Renal cortical epithelial cell (primary cell): ENCODE data around the gene L3MBTL1. TPM values are rescaled to one million over a fixed set of nuclear protein-coding genes. Genes with fewer than 3 reads are reported as not detected.
A peak's percentile ranks its signal among the peaks of the same experiment; 100 is the strongest.

Experiments
- DNase-seq: peaks from one replicate; pipeline ENCODE4 v3.0.0-alpha.2; 2011; ENCODE audit warnings: low read depth
- total RNA-seq: library from RNA; depleted of rRNA; stranded (reverse); fragments of >200 nt; gene quantifications from 2 replicates; pipeline ENCODE4 v1.2.3, GENCODE V29; 2014

The L3MBTL1 gene
- total RNA-seq, 1 donor from 2014 or later = 10.9 TPM

DNA sequence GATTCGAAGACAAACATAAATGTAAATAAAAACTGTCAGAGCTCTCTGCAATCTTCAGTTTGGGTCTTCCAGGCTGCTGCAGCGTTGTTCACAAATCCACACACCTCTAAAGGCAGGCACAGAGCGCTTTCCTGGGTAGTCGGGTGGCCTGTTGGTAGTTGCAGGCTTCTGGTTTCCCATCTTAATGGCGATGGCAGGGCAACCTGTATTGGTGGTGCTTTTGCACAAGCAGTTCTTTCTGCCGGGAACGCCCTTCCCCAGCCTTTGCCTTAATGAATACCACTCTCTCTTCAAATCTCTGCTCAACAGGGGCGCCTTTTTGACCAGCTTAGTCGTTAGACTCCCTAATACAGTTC, 82.5 kb downstream of the L3MBTL1 start:
- DNase-seq = no peak

DNA sequence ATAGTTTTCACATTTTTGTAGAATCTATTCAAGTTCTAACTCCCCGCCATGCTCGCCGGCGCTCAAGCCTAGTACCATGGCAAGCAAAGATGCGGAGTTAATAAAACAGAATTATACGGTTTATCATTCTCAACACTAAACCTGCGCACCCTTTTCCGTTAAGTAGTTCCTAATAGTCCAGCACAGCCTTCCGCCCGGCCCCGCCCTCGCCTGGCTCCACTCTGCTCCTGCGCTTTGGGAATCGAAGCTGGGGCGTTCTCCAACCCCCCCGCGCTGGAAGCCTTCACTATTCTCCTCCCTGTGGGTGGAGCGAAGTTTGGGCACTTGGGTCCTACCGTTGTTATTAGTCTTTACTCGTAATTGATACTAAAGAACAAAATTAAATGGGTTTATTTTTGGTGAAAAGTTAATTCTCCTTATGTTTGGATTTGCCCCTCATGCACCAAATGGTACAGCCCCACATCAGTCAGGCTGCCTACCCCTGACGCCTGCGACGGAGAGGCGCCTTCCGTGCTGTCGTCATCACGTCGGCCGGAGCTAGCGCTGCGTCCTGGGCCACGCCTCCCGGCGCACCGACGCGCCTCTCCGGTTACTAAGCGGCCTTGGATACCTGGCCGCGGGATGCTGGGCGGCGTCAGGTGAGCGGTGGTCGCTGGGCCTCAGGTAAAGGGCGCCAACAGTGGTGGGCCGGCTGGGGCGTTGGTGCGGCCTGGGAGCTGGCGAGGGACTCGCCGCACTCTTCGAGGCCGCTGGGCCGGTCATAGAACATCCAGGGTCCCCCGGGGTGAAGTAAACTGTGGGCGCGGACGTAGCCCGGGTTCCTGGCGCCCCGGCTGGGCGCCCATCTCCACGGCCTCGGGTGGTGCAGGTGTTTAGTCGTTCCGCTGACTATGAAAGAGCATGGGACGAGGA, 83.2 kb downstream of the L3MBTL1 start, which contains the start of gene IFT52:
Gene IFT52, plus strand, starts transcription at position 546 of the 912 bp plus-strand sequence. CDS start 3,762 bp downstream, outside the sequence.
- DNase-seq = peak; percentile 81

Other genes starting within 250 kb of the L3MBTL1 start
- 59.6 and 79.9 TPM in 2 replicates for gene SRSF6, start 49.8 kb upstream of the L3MBTL1 start, total RNA-seq
- gene SGK2, start 51.3 kb downstream of the L3MBTL1 start, total RNA-seq = 13.4 and 39.4 TPM in 2 replicates
- 34.2 and 37.3 TPM in 2 replicates for gene IFT52, start 83.2 kb downstream of the L3MBTL1 start, total RNA-seq
- gene MYBL2, start 159.4 kb downstream of the L3MBTL1 start, total RNA-seq = 0.80 and 14.2 TPM in 2 replicates
- gene GTSF1L, start 219.3 kb downstream of the L3MBTL1 start, total RNA-seq = not detected in 2 replicates